B cell (primary cell): ENCODE measurements around the gene TMPRSS11E. TPM values are rescaled to one million over a fixed set of nuclear protein-coding genes. Genes with fewer than 3 reads are reported as not detected.
"Not testable (repeated sequence)": the region's sequence is repeated elsewhere in the genome, so short reads cannot be mapped to it uniquely, and the experiment has no call there.

Experiments used
- ATAC-seq: fragments of 200-7000 bp; cut with Tn5 transposase; one replicate; pipeline ENCODE4 v1.10.0; 2021; ENCODE audit warnings: low read depth, mild to moderate bottlenecking, moderate number of reproducible peaks, moderate library complexity
- CTCF ChIA-PET: fragments of 350-600 bp; sonication (Branson Sonifier 250); formaldehyde crosslinking; loops from one replicate; lab custom pipeline; 2021; ENCODE audit warnings: antibody characterized with exemption, inconsistent platforms; lab: Charles Lee
- POLR2A ChIA-PET: fragments of 350-600 bp; sonication (Branson Sonifier 250); formaldehyde crosslinking; loops from one replicate; lab custom pipeline; 2021; ENCODE audit warnings: antibody characterized with exemption; lab: Charles Lee
- DNase-seq: peaks from one replicate; pipeline ENCODE4 v3.0.0; 2013
- H2AFZ ChIP-seq: 2 replicates; pipeline ENCODE4 v1.6.1; 2012; ENCODE audit warnings: mild to moderate bottlenecking, low read depth, low read length; ENCODE audit not compliant: insufficient read depth, poor library complexity, severe bottlenecking
- H3K27ac ChIP-seq, 2 donors: 1 replicate in 1 of 2; 2 replicates in 1 of 2; pipeline ENCODE4 v1.5.1; 2012 to 2013; ENCODE audit warnings: low read length in 2 of 2, mild to moderate bottlenecking in 2 of 2, moderate library complexity in 1 of 2
- H3K27me3 ChIP-seq, 4 experiments: fragments of 200-600 bp in 1 of 4; sonication (generic) in 1 of 4; replicated peaks in 1 of 4; 1 replicate in 2 of 4; 2 replicates in 2 of 4; pipeline versions ENCODE4 v1.6.1 to v1.7.0; 2013 to 2016; ENCODE audit warnings: low read length in 3 of 4, mild to moderate bottlenecking in 2 of 4, mixed read lengths in 1 of 4, moderate library complexity in 1 of 4; ENCODE audit not compliant: insufficient read depth in 4 of 4, control insufficient read depth in 3 of 4; ENCODE audit errors: control extremely low read depth in 1 of 4
- H3K36me3 ChIP-seq, 2 experiments: replicated peaks in 1 of 2; 1 replicate in 1 of 2; 2 replicates in 1 of 2; pipeline versions ENCODE4 v1.6.1 to v1.7.1; 2013; ENCODE audit warnings: low read length in 1 of 2; ENCODE audit not compliant: insufficient read depth in 2 of 2, control insufficient read depth in 1 of 2; ENCODE audit errors: control extremely low read depth in 1 of 2, extremely low read depth in 1 of 2
- H3K4me1 ChIP-seq, 2 donors: fragments of 200-600 bp in 1 of 2; sonication (generic) in 1 of 2; 1 replicate in 1 of 2; 2 replicates in 1 of 2; pipeline versions ENCODE4 v1.5.1 to v1.6.1; 2013 to 2017; ENCODE audit warnings: low read length in 2 of 2; ENCODE audit not compliant: control insufficient read depth in 2 of 2, insufficient read depth in 2 of 2
- H3K4me2 ChIP-seq: replicated peaks from 2 replicates; pipeline ENCODE3; 2012; ENCODE audit warnings: mild to moderate bottlenecking, low read depth, low read length; ENCODE audit not compliant: poor library complexity, severe bottlenecking
- H3K4me3 ChIP-seq, 5 experiments: fragments of 200-600 bp in 1 of 5; sonication (generic) in 1 of 5; 1 replicate in 3 of 5; 2 replicates in 2 of 5; pipeline versions ENCODE4 v1.5.1 to v1.7.0; 2011 to 2016; ENCODE audit warnings: low read length in 4 of 5, mild to moderate bottlenecking in 4 of 5, low read depth in 2 of 5, control low read depth in 1 of 5, moderate library complexity in 1 of 5; ENCODE audit not compliant: insufficient read depth in 1 of 5; ENCODE audit errors: control extremely low read depth in 1 of 5, extremely low read depth in 1 of 5
- H3K79me2 ChIP-seq: fragments of 200-600 bp; sonication (generic); one replicate; pipeline ENCODE4 v1.6.0; 2016; ENCODE audit warnings: low read length; ENCODE audit not compliant: control insufficient read depth, insufficient read depth
- H3K9ac ChIP-seq: fragments of 200-600 bp; sonication (generic); 2 replicates; pipeline ENCODE4 v1.6.1; 2017; ENCODE audit warnings: mild to moderate bottlenecking, low read length, moderate library complexity
- H3K9me3 ChIP-seq, 3 donors: one replicate each; pipeline versions ENCODE4 v1.6.1 to v1.7.1; 2013; ENCODE audit warnings: low read length in 2 of 3; ENCODE audit not compliant: control insufficient read depth in 2 of 3, insufficient read depth in 1 of 3; ENCODE audit errors: control extremely low read depth in 1 of 3
- H4K20me1 ChIP-seq: 2 replicates; pipeline ENCODE4 v1.6.0; 2012; ENCODE audit warnings: mild to moderate bottlenecking, low read length; ENCODE audit not compliant: insufficient read depth, control insufficient read depth, poor library complexity, severe bottlenecking
- H3K27ac Mint-ChIP-seq: one replicate; pipeline ENCODE4 v1.8.0; 2021; ENCODE audit warnings: mixed read lengths
- H3K27me3 Mint-ChIP-seq: one replicate; pipeline ENCODE4 v1.8.0; 2021; ENCODE audit warnings: mixed read lengths
- H3K4me1 Mint-ChIP-seq: one replicate; pipeline ENCODE4 v1.8.0; 2021; ENCODE audit warnings: mixed read lengths
- H3K4me3 Mint-ChIP-seq: one replicate; pipeline ENCODE4 v1.8.0; 2021; ENCODE audit warnings: mixed read lengths
- H3K9me3 Mint-ChIP-seq: one replicate; pipeline ENCODE4 v1.8.0; 2022; ENCODE audit warnings: mixed read lengths; ENCODE audit not compliant: insufficient read depth
- CTCF ChIP-seq: fragments of 200-600 bp; IDR thresholded peaks from one replicate; pipeline ENCODE4 v1.8.0; 2022; ENCODE audit warnings: antibody characterized with exemption, mild to moderate bottlenecking
- EZH2 ChIP-seq: IDR thresholded peaks from 2 replicates; pipeline ENCODE4 v1.6.1; 2012; ENCODE audit warnings: borderline replicate concordance, low read depth, mild to moderate bottlenecking, moderate library complexity, low read length; ENCODE audit not compliant: insufficient read depth, poor library complexity, severe bottlenecking
- WGBS: methylation state at CpG from one replicate; pipeline ENCODE4 v1.1.5; 2013; ENCODE audit warnings: missing lambda C conversion rate; ENCODE audit not compliant: insufficient coverage; 5-methylcytosine and 5-hydroxymethylcytosine counted together
- intact Hi-C: fragments of 100-400 bp; cut with micrococcal nuclease; formaldehyde crosslinking; loops from one replicate; pipeline ENCODE4 v1.10.0; 2022
- polyA plus RNA-seq: library from polyadenylated mRNA; depleted of rRNA; stranded (reverse); fragments of >200 nt; gene quantifications from 2 replicates; pipeline ENCODE4 v1.2.3, GENCODE V29; 2012
- total RNA-seq, 2 donors: library from RNA; stranded (reverse); fragments of 120-200 nt in 1 of 2; gene quantifications; 1 replicate in 1 of 2; 2 replicates in 1 of 2; pipeline versions ENCODE4 v1.2.3 to v1.2.4, GENCODE V29; 2013 to 2022

TMPRSS11E gene
- total and polyA plus RNA-seq, 2 donors (not counting 1 experiment from before 2014, with no cell fraction given): 0.06 TPM; not detected in 1

- WGBS: no CpG with 5 or more reads among the region's 4 CpGs
- Mint-ChIP-seq H3K4me3 (no peak overlapping the region), H3K4me1 (peaks cover 8% of the 10 kb centered on the region), H3K27me3 (no peaks in the 10 kb centered on the region), H3K27ac (no peak overlapping the region), H3K9me3 (no peaks in the 10 kb centered on the region)
- Histone ChIP-seq H3K79me2 (no peaks in the 10 kb centered on the region), H3K36me3 (no peaks in the 10 kb centered on the region), H2AFZ (peak overlapping the region; percentile 11), H3K4me1 (peaks cover 7 to 8% of the 10 kb centered on the region in 2 donors), H4K20me1 (no peaks in the 10 kb centered on the region), H3K4me2 (no peak overlapping the region), H3K27me3 (no peaks in the 10 kb centered on the region), H3K4me3 (no peak overlapping the region), H3K9me3 (no peaks in the 10 kb centered on the region), H3K9ac (no peak overlapping the region), H3K27ac (no peak overlapping the region)
- intact Hi-C loops: loop anchor here (5.0 kb wide), 1 partner anchor 173 kb away; the partner anchor contains the start of gene UGT2B15
- ATAC-seq: no peak
- no peak for DNase-seq
- ChIA-PET CTCF (interaction anchor here (0.6 to 1.4 kb wide), 4 partner anchors 11 to 1381 kb away, joined by 3 to 10 read pairs (median 3); no protein-coding TSS in a partner anchor), POLR2A (no interaction called here)
- TF ChIP-seq CTCF: no peak
- no peak for TF ChIP-seq EZH2
Measured at GRCh38 chr4:68499021-68499420, 51.8 kb downstream of the TMPRSS11E start.

DNA sequence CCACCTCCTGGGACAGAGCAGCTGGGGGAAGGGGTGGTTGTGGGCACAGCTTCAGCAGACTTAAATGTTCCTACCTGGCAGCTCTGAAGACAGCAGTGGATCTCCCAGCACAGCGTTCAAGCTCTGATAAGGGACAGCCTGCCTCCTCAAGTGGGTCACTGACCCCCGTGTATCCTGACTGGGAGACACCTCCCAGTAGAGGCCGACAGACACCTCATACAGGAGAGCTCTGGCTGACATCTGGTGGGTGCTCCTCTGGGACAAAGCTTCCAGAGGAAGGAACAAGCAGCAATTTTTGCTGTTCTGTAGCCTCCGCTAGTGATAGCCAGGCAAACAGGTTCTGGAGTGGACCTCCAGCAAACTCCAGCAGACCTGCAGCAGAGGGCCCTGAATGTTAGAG is 56.2 kb downstream of the TMPRSS11E start:
- H2AFZ ChIP-seq, H3K79me2 ChIP-seq, DNase-seq, H3K4me2 ChIP-seq, H3K27ac ChIP-seq, ATAC-seq, H3K4me1 Mint-ChIP-seq, H3K9me3 Mint-ChIP-seq, intact Hi-C loops, H3K9ac ChIP-seq, H3K4me3 ChIP-seq, H3K27me3 Mint-ChIP-seq, CTCF ChIA-PET, H3K9me3 ChIP-seq, H3K4me3 Mint-ChIP-seq, H3K27ac Mint-ChIP-seq, H3K27me3 ChIP-seq, H3K4me1 ChIP-seq, POLR2A ChIA-PET, H3K36me3 ChIP-seq, H4K20me1 ChIP-seq: not testable (repeated sequence)
- WGBS: 99% methylated on average over 4 of the region's 4 CpGs

- not testable (repeated sequence) for ATAC-seq
Measured at GRCh38 chr4:68504836-68505235, 57.6 kb downstream of the TMPRSS11E start.

More at GRCh38 chr4:68504836-68505235, 57.6 kb downstream of the TMPRSS11E start:
- H3K79me2 ChIP-seq, DNase-seq, H3K36me3 ChIP-seq, H3K9me3 ChIP-seq, H3K4me1 Mint-ChIP-seq, H3K9ac ChIP-seq, H4K20me1 ChIP-seq, H3K4me2 ChIP-seq, H3K4me1 ChIP-seq, H3K9me3 Mint-ChIP-seq, H3K27me3 Mint-ChIP-seq, CTCF ChIA-PET, intact Hi-C loops, H3K27ac Mint-ChIP-seq, H3K27ac ChIP-seq, H2AFZ ChIP-seq, H3K4me3 Mint-ChIP-seq, H3K27me3 ChIP-seq, H3K4me3 ChIP-seq: not testable (repeated sequence)
- 92% methylated on average over 2 of the region's 4 CpGs for WGBS
- POLR2A ChIA-PET: interaction anchor here (0.6 kb wide), 1 partner anchor 130 kb away, joined by 5 read pairs; no protein-coding TSS in a partner anchor
